HG02571 (cell line): ENCODE data around the gene TMEM178B.
"Not testable (repeated sequence)": the region's sequence is repeated elsewhere in the genome, so short reads cannot be mapped to it uniquely, and the experiment has no call there.

Experiments
- ATAC-seq: cut with Tn5 transposase; IDR thresholded peaks from one replicate; pipeline ENCODE4 v1.9.1; 2021; ENCODE audit warnings: mild to moderate bottlenecking, moderate library complexity; ENCODE audit not compliant: unreplicated experiment

Gene TMEM178B

GRCh38 chr7:141074162-141074991 lies 513 bp downstream of the TMEM178B start:
- ATAC-seq, result no peak

GRCh38 chr7:141074997-141075396 lies 1.1 kb downstream of the TMEM178B start:
- no peak for ATAC-seq

GRCh38 chr7:141076377-141076776 lies 2.5 kb downstream of the TMEM178B start:
- ATAC-seq, result no peak

GRCh38 chr7:141079219-141079618 lies 5.4 kb downstream of the TMEM178B start:
- ATAC-seq, result no peak

- not testable (repeated sequence) for ATAC-seq
Observed at GRCh38 chr7:141089490-141089889, 15.6 kb downstream of the TMEM178B start.

- ATAC-seq, result no peak
Observed at GRCh38 chr7:141094336-141095070, 20.6 kb downstream of the TMEM178B start.

GRCh38 chr7:141097430-141097829 lies 23.6 kb downstream of the TMEM178B start:
- ATAC-seq, result no peak

GRCh38 chr7:141102436-141102835 lies 28.6 kb downstream of the TMEM178B start:
- no peak for ATAC-seq

- no peak for ATAC-seq
Observed at GRCh38 chr7:141103847-141104429, 30.1 kb downstream of the TMEM178B start.

GRCh38 chr7:141113131-141113530 lies 39.3 kb downstream of the TMEM178B start:
- ATAC-seq, result no peak

GRCh38 chr7:141114029-141114664 lies 40.3 kb downstream of the TMEM178B start:
- no peak for ATAC-seq

- ATAC-seq, result no peak
Observed at GRCh38 chr7:141115965-141116364, 42.1 kb downstream of the TMEM178B start.

- ATAC-seq, result not testable (repeated sequence)
Observed at GRCh38 chr7:141116661-141117060, 42.8 kb downstream of the TMEM178B start.

- no peak for ATAC-seq
Observed at GRCh38 chr7:141118767-141119166, 44.9 kb downstream of the TMEM178B start.

- no peak for ATAC-seq
Observed at GRCh38 chr7:141119187-141119586, 45.3 kb downstream of the TMEM178B start.

GRCh38 chr7:141122736-141123135 lies 48.9 kb downstream of the TMEM178B start:
- no peak for ATAC-seq

- no peak for ATAC-seq
Observed at GRCh38 chr7:141123522-141123921, 49.7 kb downstream of the TMEM178B start.

GRCh38 chr7:141126107-141126506 lies 52.2 kb downstream of the TMEM178B start:
- no peak for ATAC-seq

GRCh38 chr7:141128506-141128905 lies 54.6 kb downstream of the TMEM178B start:
- ATAC-seq, result no peak

GRCh38 chr7:141128931-141129330 lies 55.1 kb downstream of the TMEM178B start:
- no peak for ATAC-seq

GRCh38 chr7:141132671-141133070 lies 58.8 kb downstream of the TMEM178B start:
- no peak for ATAC-seq
